Activated T-helper 9 cell treated with anti-CD3 and anti-CD28 coated beads, Interleukin-2, amount 50 U/mL, for 16 hours (primary cell): ENCODE results near the gene CACNA1G.

Experiments used
- DNase-seq: peaks from one replicate; pipeline ENCODE4 v3.0.0-alpha.2; 2020; ENCODE audit warnings: low read depth

The CACNA1G gene

DNA sequence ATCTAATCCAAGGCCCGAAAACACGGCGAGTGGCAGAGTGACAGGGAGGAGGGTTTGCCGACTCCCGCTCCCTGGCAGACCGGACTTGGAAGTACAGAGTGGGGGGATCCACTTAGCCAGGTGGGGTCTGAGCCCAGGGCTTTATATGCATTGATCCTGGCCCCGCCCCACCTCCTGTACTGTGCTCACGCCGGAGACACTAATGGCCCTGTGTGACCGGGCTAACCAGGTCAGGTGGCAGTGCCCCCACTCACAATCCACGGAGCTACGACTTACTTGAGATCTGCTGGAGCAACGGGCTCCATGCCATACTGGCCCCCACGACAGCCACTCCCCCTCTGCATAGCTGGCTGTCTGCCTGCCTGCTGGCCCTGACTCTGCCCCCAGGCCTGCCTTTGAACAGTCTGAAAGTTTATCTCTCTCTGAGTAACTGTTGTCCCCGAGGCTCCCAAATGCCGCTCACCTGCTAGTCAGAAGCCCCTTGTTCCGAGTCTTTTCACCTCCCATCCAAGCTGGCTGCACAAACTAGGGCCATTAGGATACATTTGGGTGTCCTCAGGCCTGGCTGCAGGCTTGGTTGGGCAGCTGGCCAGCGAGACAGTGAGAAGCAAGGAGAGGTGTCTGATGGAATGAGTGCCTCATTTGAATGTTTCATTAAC is 28.0 kb downstream of the CACNA1G start:
- no peak for DNase-seq

- DNase-seq: no peak
These were observed 28.7 kb downstream of the CACNA1G start for GRCh38 chr17:50589095-50589705.

DNA sequence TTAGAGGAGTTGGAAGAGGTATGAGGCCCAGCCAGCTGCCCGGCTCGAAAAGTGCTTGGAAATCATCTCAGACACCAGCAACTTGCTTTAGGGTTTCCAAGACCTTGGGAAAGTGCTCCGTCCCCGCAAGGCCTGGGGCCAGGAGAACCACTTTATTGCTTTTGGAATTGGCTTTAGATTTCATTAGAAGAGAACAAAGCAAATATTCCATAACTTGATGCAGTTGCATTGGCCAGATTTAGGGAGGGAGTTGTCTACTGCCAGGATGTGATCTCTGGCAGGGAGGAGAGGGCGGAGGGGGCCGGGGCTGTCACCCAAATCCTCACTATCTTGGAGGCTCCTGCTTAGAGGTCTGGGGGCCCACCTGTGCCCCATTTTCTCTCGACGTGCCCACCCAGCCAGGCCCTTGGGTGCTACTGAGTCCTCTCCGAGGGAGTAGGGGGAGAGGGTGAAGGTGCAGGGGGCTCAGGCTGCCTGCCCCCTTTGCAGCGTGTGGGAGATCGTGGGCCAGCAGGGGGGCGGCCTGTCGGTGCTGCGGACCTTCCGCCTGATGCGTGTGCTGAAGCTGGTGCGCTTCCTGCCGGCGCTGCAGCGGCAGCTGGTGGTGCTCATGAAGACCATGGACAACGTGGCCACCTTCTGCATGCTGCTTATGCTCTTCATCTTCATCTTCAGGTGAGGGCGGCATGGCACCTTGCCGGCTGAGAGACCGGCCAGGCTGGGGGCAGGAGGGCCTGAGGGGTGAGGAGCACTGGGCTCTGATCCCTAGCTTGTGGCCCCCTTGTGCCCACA is 30.6 kb downstream of the CACNA1G start:
- DNase-seq: no peak

DNA sequence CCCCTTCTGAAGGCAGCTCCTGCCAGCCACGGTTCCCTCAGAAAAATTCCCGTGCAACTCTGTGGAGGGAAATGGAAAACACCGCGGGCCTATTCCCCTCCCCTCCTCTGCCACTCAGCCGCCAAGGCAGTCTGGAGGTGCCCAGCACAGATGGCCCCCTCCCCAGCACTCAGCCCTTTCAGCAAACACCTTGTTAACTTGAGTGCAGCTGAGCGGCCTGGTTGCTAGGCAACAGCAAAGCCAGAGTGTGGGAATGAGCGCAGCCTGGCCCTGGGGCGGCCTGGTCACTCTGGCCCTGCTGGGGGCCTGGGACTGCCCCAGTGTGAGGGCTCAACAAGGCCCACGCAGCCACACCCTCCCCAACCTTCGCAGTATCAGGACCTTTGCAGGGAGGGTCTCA is 32.8 kb downstream of the CACNA1G start:
- DNase-seq: no peak

GRCh38 chr17:50594128-50594823 is 33.8 kb downstream of the CACNA1G start:
- DNase-seq: no peak

- DNase-seq: no peak
These were observed 34.4 kb downstream of the CACNA1G start for GRCh38 chr17:50594892-50595291.

DNA sequence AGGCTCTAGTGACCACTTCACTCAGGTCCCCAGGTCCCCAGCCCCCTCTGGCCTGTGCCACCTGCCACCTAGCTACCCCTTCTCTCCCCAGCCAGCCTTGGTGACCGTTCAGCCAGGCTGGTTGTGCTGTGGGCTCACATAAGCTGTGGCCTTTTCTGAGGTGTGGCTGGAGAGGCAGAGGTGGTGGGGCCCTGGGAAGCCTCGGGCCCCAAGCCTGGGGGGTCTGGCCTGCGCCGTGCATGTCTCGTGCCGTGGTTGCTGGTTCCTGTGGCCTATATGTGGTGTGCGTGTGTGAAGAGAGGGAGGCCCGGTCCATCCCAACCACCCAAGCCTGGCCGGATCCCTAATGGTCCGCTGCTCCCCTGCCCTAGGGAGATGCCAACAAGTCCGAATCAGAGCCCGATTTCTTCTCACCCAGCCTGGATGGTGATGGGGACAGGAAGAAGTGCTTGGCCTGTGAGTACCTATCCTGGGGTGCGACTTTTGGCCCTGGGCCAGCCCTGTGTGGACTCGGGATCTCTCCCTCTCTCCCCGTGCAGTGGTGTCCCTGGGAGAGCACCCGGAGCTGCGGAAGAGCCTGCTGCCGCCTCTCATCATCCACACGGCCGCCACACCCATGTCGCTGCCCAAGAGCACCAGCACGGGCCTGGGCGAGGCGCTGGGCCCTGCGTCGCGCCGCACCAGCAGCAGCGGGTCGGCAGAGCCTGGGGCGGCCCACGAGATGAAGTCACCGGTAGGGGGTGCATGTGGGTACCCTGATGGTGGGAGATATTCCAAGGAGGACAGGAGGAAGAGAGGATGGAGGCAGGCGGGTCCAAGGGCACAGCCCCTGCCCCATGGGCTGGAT is 35.9 kb downstream of the CACNA1G start:
- DNase-seq: no peak

GRCh38 chr17:50598487-50598886 is 38.0 kb downstream of the CACNA1G start:
- DNase-seq: no peak

- DNase-seq: no peak
These were observed 39.1 kb downstream of the CACNA1G start for GRCh38 chr17:50599606-50600005.

- DNase-seq: no peak
These were observed 41.4 kb downstream of the CACNA1G start for GRCh38 chr17:50601823-50602375.

- no peak for DNase-seq
These were observed 42.3 kb downstream of the CACNA1G start for GRCh38 chr17:50602836-50603235.

DNA sequence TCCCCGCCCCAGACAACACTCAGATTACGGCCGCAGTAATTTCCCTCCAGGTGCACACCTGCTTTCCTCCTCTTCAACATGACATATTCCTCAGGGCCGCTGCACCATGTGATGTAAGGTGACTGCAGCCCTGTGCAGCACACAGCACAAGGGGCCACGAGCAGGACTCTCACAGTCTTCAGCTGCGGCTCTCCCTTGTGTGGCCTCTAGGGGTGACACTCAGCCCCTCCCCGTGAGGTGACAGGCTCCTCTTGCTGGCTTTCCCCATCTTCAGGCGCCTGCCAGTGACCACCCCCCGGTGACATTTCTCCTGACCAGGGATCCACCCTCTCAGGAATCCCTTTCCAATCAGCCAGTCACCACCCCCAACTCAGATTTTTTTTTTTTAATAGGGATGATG is 42.8 kb downstream of the CACNA1G start:
- DNase-seq: no peak

- DNase-seq: no peak
These were observed 44.0 kb downstream of the CACNA1G start for GRCh38 chr17:50604513-50604912.

DNA sequence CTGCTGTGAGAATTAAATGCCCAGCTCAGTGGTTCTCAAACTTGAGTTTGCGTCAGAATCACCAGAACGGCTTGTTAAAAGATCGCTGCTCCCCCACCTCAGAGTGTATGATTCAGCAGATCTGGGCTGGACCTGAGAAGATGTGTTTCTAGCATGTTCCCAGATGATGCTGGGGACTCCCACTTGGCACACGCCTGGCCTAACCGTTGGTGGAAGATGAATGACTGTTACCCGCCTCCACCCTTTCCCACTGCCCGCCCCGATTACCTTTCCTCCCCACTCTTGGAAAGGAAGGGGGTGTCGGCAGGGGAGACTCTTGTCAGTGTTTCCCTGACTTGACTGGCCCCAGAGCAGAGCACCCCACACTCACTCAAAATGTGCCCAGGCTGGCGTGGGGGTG is 44.9 kb downstream of the CACNA1G start:
- DNase-seq: no peak

DNA sequence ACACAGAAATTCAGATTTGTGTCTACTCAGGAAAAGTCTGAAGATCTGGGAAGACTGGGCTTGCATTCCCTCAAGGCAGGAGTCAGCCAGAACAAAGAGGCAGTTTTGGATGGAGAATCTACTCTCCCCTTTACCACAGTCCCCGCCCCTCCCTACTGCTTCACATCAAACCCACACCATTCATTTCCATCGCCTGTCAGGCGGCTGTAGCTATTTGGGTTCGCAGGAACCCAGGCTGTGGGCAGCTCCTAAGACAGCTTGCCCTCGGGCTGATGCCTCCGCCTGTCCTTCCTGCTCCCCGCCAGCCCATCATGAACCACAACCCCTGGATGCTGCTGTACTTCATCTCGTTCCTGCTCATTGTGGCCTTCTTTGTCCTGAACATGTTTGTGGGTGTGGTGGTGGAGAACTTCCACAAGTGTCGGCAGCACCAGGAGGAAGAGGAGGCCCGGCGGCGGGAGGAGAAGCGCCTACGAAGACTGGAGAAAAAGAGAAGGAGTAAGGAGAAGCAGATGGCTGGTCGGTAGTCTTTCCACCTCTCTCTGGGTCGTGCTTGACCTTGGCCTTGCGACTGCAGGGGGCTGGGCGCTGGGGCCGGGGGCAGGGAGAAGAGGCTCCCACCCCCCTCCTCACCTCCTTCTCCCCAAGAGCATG is 47.1 kb downstream of the CACNA1G start:
- no peak for DNase-seq

DNA sequence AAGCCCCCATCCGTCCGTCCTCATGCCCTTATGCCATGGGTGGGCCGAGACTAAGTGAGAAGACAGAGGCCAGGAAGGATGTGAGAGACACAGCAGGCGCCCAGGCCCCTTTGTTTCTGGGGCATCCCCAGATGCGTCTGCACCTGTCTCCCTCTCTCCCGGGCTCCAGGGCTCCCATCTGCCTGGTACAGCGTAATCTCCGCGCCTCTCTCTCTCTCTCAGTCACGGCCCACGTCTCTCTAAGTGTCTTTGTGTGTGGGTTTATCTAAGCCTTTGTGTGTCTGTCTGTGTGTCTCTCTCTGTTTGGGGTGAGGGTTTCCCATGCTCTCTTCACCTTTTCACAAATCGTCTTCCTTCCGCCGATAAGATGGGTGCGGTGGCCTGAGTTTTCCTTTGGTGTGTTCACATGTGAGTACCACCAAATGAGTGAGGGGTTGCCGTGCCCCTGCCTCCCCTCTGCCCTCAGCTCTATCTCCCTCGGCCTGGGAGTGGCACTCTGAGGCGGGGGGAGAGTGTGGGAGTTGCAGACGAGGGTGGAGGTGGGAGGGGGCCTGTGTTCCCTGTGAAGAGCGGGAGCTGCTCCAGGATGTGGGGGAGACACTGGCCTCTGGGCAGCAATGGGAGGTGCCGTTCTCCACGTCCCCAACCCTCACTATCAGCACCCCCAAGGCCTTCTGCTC is 48.3 kb downstream of the CACNA1G start:
- no peak for DNase-seq

- no peak for DNase-seq
These were observed 49.0 kb downstream of the CACNA1G start for GRCh38 chr17:50609380-50610074.

DNA sequence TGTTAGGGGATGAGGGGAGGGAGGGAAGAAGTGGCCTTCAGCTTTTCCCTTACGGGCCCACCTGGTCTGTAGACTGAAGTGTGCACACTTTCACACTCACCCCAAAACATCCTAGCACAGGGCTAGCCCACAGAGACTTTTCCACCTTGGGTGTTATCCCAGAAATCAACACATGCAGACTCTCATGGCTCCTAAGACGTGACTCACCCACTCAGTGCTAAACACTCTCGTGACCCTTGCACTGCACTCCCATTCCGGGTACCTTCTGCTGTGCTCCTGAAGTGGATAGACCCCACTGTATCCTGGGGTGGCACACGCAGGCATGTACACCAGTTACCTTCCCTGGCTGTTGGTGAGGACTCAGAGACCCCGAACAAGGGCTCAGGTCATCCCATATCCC is 51.1 kb downstream of the CACNA1G start:
- no peak for DNase-seq

GRCh38 chr17:50612281-50612680 is 51.8 kb downstream of the CACNA1G start:
- DNase-seq: no peak
